Ishikawa (cell line): ENCODE measurements around the gene SYT7.

Experiments used
- EP300 ChIP-seq: IDR thresholded peaks from 2 replicates; pipeline ENCODE4 v1.6.1; 2012; ENCODE audit warnings: borderline replicate concordance
- NFIC ChIP-seq: IDR thresholded peaks from 2 replicates; pipeline ENCODE4 v1.6.1; 2012
- TAF1 ChIP-seq: IDR thresholded peaks from 2 replicates; pipeline ENCODE4 v1.6.1; 2012; ENCODE audit warnings: low read depth, mild to moderate bottlenecking
- TEAD4 ChIP-seq: IDR thresholded peaks from 2 replicates; pipeline ENCODE4 v1.6.1; 2012
- ZBTB7A ChIP-seq: IDR thresholded peaks from 2 replicates; pipeline ENCODE4 v1.6.1; 2012; ENCODE audit warnings: low read depth
- TF ChIP-seq, protein P1 (sequence below): IDR thresholded peaks from 2 replicates; pipeline ENCODE4 v1.6.1; 2012; ENCODE audit warnings: low read depth, mild to moderate bottlenecking
- TF ChIP-seq, protein P2 (sequence below): IDR thresholded peaks from 2 replicates; pipeline ENCODE4 v1.6.1; 2012

DNA sequence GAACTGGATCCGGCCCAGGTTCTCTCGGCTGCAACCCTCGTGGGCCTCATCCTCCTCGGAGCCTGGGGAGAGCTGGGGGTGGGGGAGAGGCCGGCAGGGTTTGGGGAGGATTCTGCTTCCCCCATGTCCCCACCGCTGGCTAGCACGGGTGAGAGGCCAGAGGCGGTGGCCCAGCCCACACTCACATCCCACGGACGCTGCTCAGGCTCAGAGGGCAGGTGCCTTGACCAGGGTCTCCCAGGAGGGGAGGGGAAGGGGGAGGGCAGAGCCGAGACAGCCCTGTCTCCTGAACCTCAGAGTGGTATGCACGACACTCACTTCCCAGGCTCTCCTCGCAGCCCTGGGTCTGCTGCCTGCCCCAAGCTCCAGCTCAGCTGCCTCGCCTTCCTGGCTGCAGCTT is 52.8 kb downstream of the SYT7 start:
- TF ChIP-seq, protein P1, sequence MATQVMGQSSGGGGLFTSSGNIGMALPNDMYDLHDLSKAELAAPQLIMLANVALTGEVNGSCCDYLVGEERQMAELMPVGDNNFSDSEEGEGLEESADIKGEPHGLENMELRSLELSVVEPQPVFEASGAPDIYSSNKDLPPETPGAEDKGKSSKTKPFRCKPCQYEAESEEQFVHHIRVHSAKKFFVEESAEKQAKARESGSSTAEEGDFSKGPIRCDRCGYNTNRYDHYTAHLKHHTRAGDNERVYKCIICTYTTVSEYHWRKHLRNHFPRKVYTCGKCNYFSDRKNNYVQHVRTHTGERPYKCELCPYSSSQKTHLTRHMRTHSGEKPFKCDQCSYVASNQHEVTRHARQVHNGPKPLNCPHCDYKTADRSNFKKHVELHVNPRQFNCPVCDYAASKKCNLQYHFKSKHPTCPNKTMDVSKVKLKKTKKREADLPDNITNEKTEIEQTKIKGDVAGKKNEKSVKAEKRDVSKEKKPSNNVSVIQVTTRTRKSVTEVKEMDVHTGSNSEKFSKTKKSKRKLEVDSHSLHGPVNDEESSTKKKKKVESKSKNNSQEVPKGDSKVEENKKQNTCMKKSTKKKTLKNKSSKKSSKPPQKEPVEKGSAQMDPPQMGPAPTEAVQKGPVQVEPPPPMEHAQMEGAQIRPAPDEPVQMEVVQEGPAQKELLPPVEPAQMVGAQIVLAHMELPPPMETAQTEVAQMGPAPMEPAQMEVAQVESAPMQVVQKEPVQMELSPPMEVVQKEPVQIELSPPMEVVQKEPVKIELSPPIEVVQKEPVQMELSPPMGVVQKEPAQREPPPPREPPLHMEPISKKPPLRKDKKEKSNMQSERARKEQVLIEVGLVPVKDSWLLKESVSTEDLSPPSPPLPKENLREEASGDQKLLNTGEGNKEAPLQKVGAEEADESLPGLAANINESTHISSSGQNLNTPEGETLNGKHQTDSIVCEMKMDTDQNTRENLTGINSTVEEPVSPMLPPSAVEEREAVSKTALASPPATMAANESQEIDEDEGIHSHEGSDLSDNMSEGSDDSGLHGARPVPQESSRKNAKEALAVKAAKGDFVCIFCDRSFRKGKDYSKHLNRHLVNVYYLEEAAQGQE, result no peak
- TF ChIP-seq, protein P2, sequence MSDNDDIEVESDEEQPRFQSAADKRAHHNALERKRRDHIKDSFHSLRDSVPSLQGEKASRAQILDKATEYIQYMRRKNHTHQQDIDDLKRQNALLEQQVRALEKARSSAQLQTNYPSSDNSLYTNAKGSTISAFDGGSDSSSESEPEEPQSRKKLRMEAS, result no peak
- no peak for TF ChIP-seq TAF1
- TF ChIP-seq ZBTB7A, result no peak
- no peak for TF ChIP-seq TEAD4
- TF ChIP-seq EP300, result no peak
- no peak for TF ChIP-seq NFIC
